AG20443 (cell line): ENCODE results near the gene SIN3B.
"Not testable (repeated sequence)": the region's sequence is repeated elsewhere in the genome, so short reads cannot be mapped to it uniquely, and the experiment has no call there.

ENCODE experiments used
- DNase-seq: peaks from one replicate; pipeline ENCODE4 v3.0.0; 2012; ENCODE audit warnings: low spot score, mixed read lengths

The SIN3B gene

GRCh38 chr19:16829010-16829821 lies at the start of gene SIN3B:
Gene SIN3B, plus strand, starts transcription at chr19:16829398. Its CDS starts 23 bp downstream, at chr19:16829421.
- DNase-seq: peak; percentile 99

GRCh38 chr19:16779539-16780163 lies 49.5 kb upstream of the SIN3B start:
- no peak for DNase-seq

- DNase-seq: no peak
Observed at GRCh38 chr19:16782719-16783118, 46.5 kb upstream of the SIN3B start.

- no peak for DNase-seq
Observed at GRCh38 chr19:16788479-16788878, 40.7 kb upstream of the SIN3B start.

GRCh38 chr19:16789238-16789637 lies 40.0 kb upstream of the SIN3B start:
- no peak for DNase-seq

- DNase-seq: no peak
Observed at GRCh38 chr19:16790051-16790450, 39.1 kb upstream of the SIN3B start.

GRCh38 chr19:16791942-16792341 lies 37.3 kb upstream of the SIN3B start:
- DNase-seq: no peak

GRCh38 chr19:16794456-16795441 lies 34.4 kb upstream of the SIN3B start:
- no peak for DNase-seq

- DNase-seq: no peak
Observed at GRCh38 chr19:16795731-16796130, 33.5 kb upstream of the SIN3B start.

- DNase-seq: no peak
Observed at GRCh38 chr19:16797876-16798275, 31.3 kb upstream of the SIN3B start.

- not testable (repeated sequence) for DNase-seq
Observed at GRCh38 chr19:16798326-16798725, 30.9 kb upstream of the SIN3B start.

GRCh38 chr19:16799740-16800139 lies 29.5 kb upstream of the SIN3B start:
- no peak for DNase-seq

GRCh38 chr19:16801600-16802013 lies 27.6 kb upstream of the SIN3B start:
- no peak for DNase-seq

GRCh38 chr19:16804176-16804575 lies 25.0 kb upstream of the SIN3B start:
- DNase-seq: no peak

GRCh38 chr19:16807549-16808284 lies 21.5 kb upstream of the SIN3B start:
- no peak for DNase-seq

- no peak for DNase-seq
Observed at GRCh38 chr19:16814526-16815100, 14.6 kb upstream of the SIN3B start.

- DNase-seq: no peak
Observed at GRCh38 chr19:16820056-16820455, 9.1 kb upstream of the SIN3B start.

- DNase-seq: no peak
Observed at GRCh38 chr19:16821081-16821480, 8.1 kb upstream of the SIN3B start.

GRCh38 chr19:16822648-16823047 lies 6.5 kb upstream of the SIN3B start:
- DNase-seq: no peak

- no peak for DNase-seq
Observed at GRCh38 chr19:16824658-16825311, 4.4 kb upstream of the SIN3B start.
